HepG2 (cell line): ENCODE measurements around the gene PLIN5. TPM values are rescaled to one million over a fixed set of nuclear protein-coding genes. Genes with fewer than 3 reads are reported as not detected.

Experiments used
- E2F5 ChIP-seq: sonication (generic); formaldehyde crosslinking; conservative IDR thresholded peaks from 2 replicates; pipeline ENCODE4 v1.4.0; 2020; ENCODE audit warnings: missing genetic modification reagents
- GPN1 ChIP-seq: sonication (generic); formaldehyde crosslinking; IDR thresholded peaks from 2 replicates; pipeline ENCODE4 v1.5.1; 2020; ENCODE audit warnings: missing genetic modification reagents, borderline replicate concordance
- KAT2B ChIP-seq: fragments of 150-350 bp; IDR thresholded peaks from 2 replicates; pipeline ENCODE4 v1.6.1; 2014; ENCODE audit warnings: low read depth, low read length, borderline replicate concordance
- KLF16 ChIP-seq, 2 experiments: sonication (generic) in 1 of 2; formaldehyde crosslinking in 1 of 2; IDR thresholded peaks; 2 replicates each; pipeline versions ENCODE4 v1.6.1 to v1.8.0; 2016 to 2023; ENCODE audit warnings: missing genetic modification reagents in 2 of 2, missing compliant biosample characterization in 1 of 2
- MAZ ChIP-seq, 2 experiments: sonication (generic) in 1 of 2; formaldehyde crosslinking in 1 of 2; IDR thresholded peaks; 2 replicates each; pipeline versions ENCODE4 v1.5.0 to v1.6.1; 2012 to 2020; ENCODE audit warnings: low read depth in 2 of 2, mild to moderate bottlenecking in 2 of 2, borderline replicate concordance in 1 of 2, improper control_type of control experiment in 1 of 2, low read length in 1 of 2, missing genetic modification reagents in 1 of 2, moderate library complexity in 1 of 2
- MLLT10 ChIP-seq: sonication (generic); formaldehyde crosslinking; IDR thresholded peaks from 2 replicates; pipeline ENCODE4 v1.4.0; 2020; ENCODE audit warnings: missing genetic modification reagents
- MYPOP ChIP-seq: sonication (generic); formaldehyde crosslinking; IDR thresholded peaks from 2 replicates; pipeline ENCODE4 v1.8.1; 2023; ENCODE audit warnings: mild to moderate bottlenecking, moderate library complexity, missing genetic modification reagents
- POLR2A ChIP-seq, 2 experiments: IDR thresholded peaks; 2 replicates each; pipeline ENCODE4 v1.6.1; 2011; ENCODE audit warnings: low read depth in 2 of 2, low read length in 2 of 2, mild to moderate bottlenecking in 1 of 2, moderate library complexity in 1 of 2; ENCODE audit not compliant: insufficient read depth in 1 of 2
- POLR2AphosphoS5 ChIP-seq: IDR thresholded peaks from 2 replicates; pipeline ENCODE4 v1.6.1; 2012; ENCODE audit warnings: low read depth, low read length
- POLR2G ChIP-seq: fragments of 200-400 bp; formaldehyde crosslinking; IDR thresholded peaks from 2 replicates; pipeline ENCODE4 v1.6.1; 2018; ENCODE audit warnings: mild to moderate bottlenecking, low read depth, low read length, moderate library complexity
- RXRB ChIP-seq: IDR thresholded peaks from 2 replicates; pipeline ENCODE4 v1.6.1; 2016; ENCODE audit warnings: borderline replicate concordance, missing genetic modification reagents, missing compliant biosample characterization
- SIN3B ChIP-seq: fragments of 150-350 bp; IDR thresholded peaks from 2 replicates; pipeline ENCODE4 v1.6.1; 2014; ENCODE audit warnings: low read length
- SRY ChIP-seq: sonication (generic); formaldehyde crosslinking; IDR thresholded peaks from 2 replicates; pipeline ENCODE4 v1.8.0; 2022; ENCODE audit warnings: mild to moderate bottlenecking, missing genetic modification reagents
- ZBTB3 ChIP-seq: sonication (generic); formaldehyde crosslinking; IDR thresholded peaks from 2 replicates; pipeline ENCODE4 v1.4.0; 2020; ENCODE audit warnings: low read depth, mild to moderate bottlenecking, moderate library complexity, missing genetic modification reagents, borderline replicate concordance
- ZIK1 ChIP-seq: sonication (generic); formaldehyde crosslinking; IDR thresholded peaks from 2 replicates; pipeline ENCODE4 v1.5.0; 2020; ENCODE audit warnings: mild to moderate bottlenecking, low read depth, missing genetic modification reagents, borderline replicate concordance
- ZNF101 ChIP-seq: sonication (generic); formaldehyde crosslinking; IDR thresholded peaks from 2 replicates; pipeline ENCODE4 v1.4.0; 2020; ENCODE audit warnings: mild to moderate bottlenecking, low read depth, missing genetic modification reagents, borderline replicate concordance
- ZNF282 ChIP-seq: fragments of 450-650 bp; IDR thresholded peaks from 2 replicates; pipeline ENCODE4 v1.6.1; 2018; ENCODE audit not compliant: partially characterized antibody
- ZNF317 ChIP-seq: sonication (generic); formaldehyde crosslinking; IDR thresholded peaks from 2 replicates; pipeline ENCODE4 v1.5.0; 2020; ENCODE audit warnings: mild to moderate bottlenecking, missing genetic modification reagents
- ZNF33A ChIP-seq: sonication (generic); formaldehyde crosslinking; IDR thresholded peaks from 2 replicates; pipeline ENCODE4 v1.5.1; 2020; ENCODE audit warnings: missing genetic modification reagents, mild to moderate bottlenecking, moderate library complexity, borderline replicate concordance
- ZNF33B ChIP-seq: sonication (generic); formaldehyde crosslinking; IDR thresholded peaks from 2 replicates; pipeline ENCODE4 v1.5.1; 2020; ENCODE audit warnings: mild to moderate bottlenecking, missing genetic modification reagents
- ZNF609 ChIP-seq: sonication (generic); formaldehyde crosslinking; IDR thresholded peaks from 2 replicates; pipeline ENCODE4 v1.4.0; 2020; ENCODE audit warnings: mild to moderate bottlenecking, missing genetic modification reagents, borderline replicate concordance
- ZNF619 ChIP-seq: sonication (generic); formaldehyde crosslinking; IDR thresholded peaks from 2 replicates; pipeline ENCODE4 v1.4.0; 2020; ENCODE audit warnings: mild to moderate bottlenecking, missing genetic modification reagents
- ZNF652 ChIP-seq: IDR thresholded peaks from 2 replicates; pipeline ENCODE4 v1.6.1; 2016; ENCODE audit warnings: low read depth, borderline replicate concordance
- ZNF772 ChIP-seq: sonication (generic); formaldehyde crosslinking; IDR thresholded peaks from 2 replicates; pipeline ENCODE4 v1.5.0; 2020; ENCODE audit warnings: mild to moderate bottlenecking, missing genetic modification reagents
- polyA plus RNA-seq, 8 experiments: library from polyadenylated mRNA; depleted of rRNA in 3 of 8; stranded (reverse) in 7 of 8; unstranded in 1 of 8; fragments of >200 nt; fragmentation: Illumina TruSeq in 4 of 8; extraction: Trizol in 4 of 8; gene quantifications; 2 replicates each; pipeline versions ENCODE4 v1.2.1 to v1.2.3, GENCODE V29; 2011 to 2016; ENCODE audit warnings: low read depth in 4 of 8, missing spikeins in 1 of 8, mixed read lengths in 1 of 8; ENCODE audit not compliant: insufficient read depth in 1 of 8
- total RNA-seq, 5 experiments: library from RNA; depleted of rRNA; stranded (reverse); fragments of >200 nt; fragmentation: Illumina TruSeq; extraction: Trizol; gene quantifications; 2 replicates each; pipeline ENCODE4 v1.2.3, GENCODE V29; 2016; ENCODE audit warnings: low read depth in 1 of 5

The PLIN5 gene
- total and polyA plus RNA-seq, 2 of the 13 experiments (the other 11 are each of a cell fraction or from before 2014, with no cell fraction given), result 1.8 to 4.8 TPM

GRCh38 chr19:4583961-4584669 lies 49.1 kb upstream of the PLIN5 start (continued):
- TF ChIP-seq MYPOP (peak; percentile 66; the same call in 1 of the 2 replicates), ZNF282 (no peak), POLR2AphosphoS5 (0 out of 2 replicates have a peak, but pooled peaks have one; percentile 10), SIN3B (no peak), ZIK1 (CRISPR knock-in tag) (no peak; the same call in 1 of the 2 replicates), ZBTB3 (CRISPR knock-in tag) (peak; percentile 77), ZNF33A (no peak), ZNF652 (no peak), RXRB (CRISPR knock-in tag) (peak; percentile 96), POLR2A (IDR thresholded peaks at IDR 0.05; ENCODE audit: insufficient read depth in 1 of 2, low read depth in 2 of 2, low read length in 2 of 2) (peak; percentile 58 to 60; a peak in 3 of 4 replicates), ZNF609 (peak; percentile 90), KAT2B (no peak), E2F5 (0 out of 2 replicates have a peak, but pooled peaks have one; percentile 15), SRY (CRISPR knock-in tag) (no peak), ZNF317 (CRISPR knock-in tag) (peak; percentile 46; the same call in 1 of the 2 replicates), GPN1 (CRISPR knock-in tag) (no peak), KLF16 (CRISPR knock-in tag; IDR thresholded peaks at IDR 0.05) (no peak; a peak in 2 of 4 replicates), MLLT10 (CRISPR knock-in tag) (no peak), ZNF33B (CRISPR knock-in tag) (no peak), ZNF101 (CRISPR knock-in tag) (no peak), MAZ (IDR thresholded peaks at IDR 0.05; ENCODE audit: borderline replicate concordance, low read depth, low read length) (peak; percentile 69), MAZ (CRISPR knock-in tag; IDR thresholded peaks at IDR 0.05; ENCODE audit: low read depth) (peak; percentile 79), POLR2G (peak; percentile 61), ZNF619 (CRISPR knock-in tag) (no peak), ZNF772 (CRISPR knock-in tag) (peak; percentile 30; the same call in 1 of the 2 replicates)
